ENCODE results near the gene C2orf78. TPM values are rescaled to one million over a fixed set of nuclear protein-coding genes. Genes with fewer than 3 reads are reported as not detected.
A peak's percentile ranks its signal among the peaks of the same experiment; 100 is the strongest.

Gene C2orf78
- total and polyA plus RNA-seq, 2 donors (not counting 3 experiments of a cell fraction or from before 2014, with no cell fraction given): not detected

DNA sequence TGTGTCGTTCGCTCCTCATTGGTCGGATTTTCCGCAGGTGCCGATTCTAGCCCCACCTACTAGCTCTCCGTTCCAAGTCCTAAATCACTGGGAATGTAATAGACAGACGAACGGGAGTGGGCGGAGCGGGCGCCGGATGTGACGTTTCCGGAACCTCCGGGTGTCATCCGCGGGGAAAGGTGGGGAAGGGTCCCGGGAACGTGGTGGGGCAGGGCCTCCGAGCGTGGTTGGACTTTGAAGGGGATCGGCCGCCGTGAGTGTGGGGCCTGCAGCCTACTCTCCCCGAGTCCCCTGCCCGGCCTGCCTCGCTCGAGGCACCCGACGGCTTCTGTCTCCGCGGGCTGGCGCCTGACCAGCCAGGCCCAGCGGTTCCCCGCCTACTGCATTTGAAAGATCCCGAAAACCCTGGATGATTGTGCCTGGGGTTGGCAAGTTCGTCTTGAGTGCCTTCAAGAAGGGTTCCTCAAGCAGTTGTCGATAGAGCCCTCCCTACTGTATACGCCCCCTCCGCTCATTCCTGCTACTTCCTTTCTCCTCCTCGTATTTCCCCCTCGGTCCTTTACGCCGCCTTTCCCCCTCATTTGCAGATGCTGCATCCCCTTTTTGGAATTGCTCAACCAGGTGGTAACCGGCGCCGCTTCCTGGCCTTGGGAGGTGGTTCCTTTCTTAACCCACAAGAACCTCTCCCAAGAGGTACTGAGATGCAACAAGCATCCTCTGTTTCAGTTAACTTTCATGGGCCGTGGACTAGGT is 45.0 kb downstream of the C2orf78 start, which contains the start of gene STAMBP:
STAMBP (plus strand) TSS at position 144 of the 753 bp plus-strand sequence. CDS start 1,896 bp downstream, outside the sequence.
- FAIRE-seq: peak; percentile 95
- TSS peak; percentile 78 for BruUV-seq (replicated peaks)
- POLR2A ChIA-PET: interaction anchor here (0.5 to 0.8 kb wide), 3 partner anchors 291 to 371 kb away, joined by 3 to 5 read pairs (median 3); partner anchors contain the start of gene MTHFD2

DNA sequence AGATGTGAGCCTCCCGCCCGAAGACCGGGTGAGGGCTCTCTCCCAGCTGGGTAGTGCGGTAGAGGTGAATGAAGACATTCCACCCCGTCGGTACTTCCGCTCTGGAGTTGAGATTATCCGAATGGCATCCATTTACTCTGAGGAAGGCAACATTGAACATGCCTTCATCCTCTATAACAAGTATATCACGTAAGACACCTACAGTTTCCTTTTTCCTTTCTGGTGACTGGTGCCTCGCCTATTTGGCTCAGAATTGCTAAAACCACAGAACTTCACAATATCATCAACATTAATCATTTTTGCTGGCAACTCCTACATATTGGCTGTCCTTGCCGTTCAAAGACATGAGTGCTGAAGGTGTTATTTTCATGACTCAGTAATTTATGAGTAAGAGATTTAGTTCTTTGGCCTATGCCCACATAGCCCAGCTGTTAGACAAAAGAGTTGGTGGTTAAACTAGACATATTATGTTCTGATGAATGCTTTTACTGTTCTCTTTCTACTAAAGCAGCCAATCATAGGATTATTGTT is 47.0 kb downstream of the C2orf78 start:
- no peak overlapping the region for H3K27ac ChIP-seq (ENCODE audit: insufficient read depth, low read depth, low read length)
- H3K9me3 ChIP-seq (replicated peaks; ENCODE audit: control insufficient read depth, insufficient read depth, low read length): no peaks in the 10 kb centered on the region
- H3K9ac ChIP-seq (replicated peaks; ENCODE audit: extremely low read depth, insufficient read depth, low read length): no peak overlapping the region
- DNase-seq (ENCODE audit: low read depth, low spot score) (peak; percentile 12), FAIRE-seq (no peak)
- peaks cover 0 to 2% of the 10 kb centered on the region in 2 experiments for H3K36me3 ChIP-seq (ENCODE audit: control insufficient read depth in 2 of 2, extremely low read depth in 1 of 2, insufficient read depth in 2 of 2, low read length in 2 of 2)
- peaks cover 17% of the 10 kb centered on the region for H3K4me1 ChIP-seq (ENCODE audit: control insufficient read depth, extremely low read depth, insufficient read depth, low read length)
- TF ChIP-seq FOS (IDR thresholded peaks at IDR 0.05; ENCODE audit: borderline replicate concordance, insufficient read depth, low read length) (no peak), POLR2A (IDR thresholded peaks at IDR 0.05; ENCODE audit: low read depth, low read length) (no peak), JUN (IDR thresholded peaks at IDR 0.05; ENCODE audit: borderline replicate concordance, insufficient read depth, insufficient read length, low read depth) (no peak), MYC (IDR thresholded peaks at IDR 0.05; ENCODE audit: low read depth, low read length) (no peak), EZH2 (IDR thresholded peaks at IDR 0.05; ENCODE audit: borderline replicate concordance, low read depth, low read length, severe bottlenecking) (no peak), POLR2AphosphoS5 (IDR thresholded peaks at IDR 0.05; ENCODE audit: insufficient read depth, low read depth, low read length) (no peak), GATA2 (IDR thresholded peaks at IDR 0.05; ENCODE audit: insufficient read depth, insufficient read length, low read depth, low read length) (no peak)
- TF ChIP-seq, protein P1, sequence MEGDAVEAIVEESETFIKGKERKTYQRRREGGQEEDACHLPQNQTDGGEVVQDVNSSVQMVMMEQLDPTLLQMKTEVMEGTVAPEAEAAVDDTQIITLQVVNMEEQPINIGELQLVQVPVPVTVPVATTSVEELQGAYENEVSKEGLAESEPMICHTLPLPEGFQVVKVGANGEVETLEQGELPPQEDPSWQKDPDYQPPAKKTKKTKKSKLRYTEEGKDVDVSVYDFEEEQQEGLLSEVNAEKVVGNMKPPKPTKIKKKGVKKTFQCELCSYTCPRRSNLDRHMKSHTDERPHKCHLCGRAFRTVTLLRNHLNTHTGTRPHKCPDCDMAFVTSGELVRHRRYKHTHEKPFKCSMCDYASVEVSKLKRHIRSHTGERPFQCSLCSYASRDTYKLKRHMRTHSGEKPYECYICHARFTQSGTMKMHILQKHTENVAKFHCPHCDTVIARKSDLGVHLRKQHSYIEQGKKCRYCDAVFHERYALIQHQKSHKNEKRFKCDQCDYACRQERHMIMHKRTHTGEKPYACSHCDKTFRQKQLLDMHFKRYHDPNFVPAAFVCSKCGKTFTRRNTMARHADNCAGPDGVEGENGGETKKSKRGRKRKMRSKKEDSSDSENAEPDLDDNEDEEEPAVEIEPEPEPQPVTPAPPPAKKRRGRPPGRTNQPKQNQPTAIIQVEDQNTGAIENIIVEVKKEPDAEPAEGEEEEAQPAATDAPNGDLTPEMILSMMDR (IDR thresholded peaks at IDR 0.05; ENCODE audit: extremely low read depth in 1 of 2, insufficient read depth in 1 of 2, low read depth in 1 of 2, low read length in 2 of 2): no peak
- TF ChIP-seq, protein P2, sequence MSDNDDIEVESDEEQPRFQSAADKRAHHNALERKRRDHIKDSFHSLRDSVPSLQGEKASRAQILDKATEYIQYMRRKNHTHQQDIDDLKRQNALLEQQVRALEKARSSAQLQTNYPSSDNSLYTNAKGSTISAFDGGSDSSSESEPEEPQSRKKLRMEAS (IDR thresholded peaks at IDR 0.05; ENCODE audit: insufficient read depth, insufficient read length): no peak
- CTCF ChIA-PET: no interaction called here
- H3K79me2 ChIP-seq (ENCODE audit: control insufficient read depth, insufficient read depth, low read length): no peaks in the 10 kb centered on the region
- intact Hi-C loops (cut with micrococcal nuclease) (no loop called here), dilution Hi-C loops (cut with MboI; ENCODE audit: extremely low pct_ligation_motif_present, low sequenced_read_pairs) (no loop called here)
- BruUV-seq (replicated peaks): no TSS peak
- peaks cover 0 to under 1% of the 10 kb centered on the region in 2 experiments for H3K27me3 ChIP-seq (ENCODE audit: control insufficient read depth in 2 of 2, insufficient read depth in 2 of 2, low read length in 2 of 2)
- no peak overlapping the region for H3K4me3 ChIP-seq (replicated peaks in 1 of 3; ENCODE audit: insufficient read depth in 1 of 3, low read depth in 1 of 3, low read length in 3 of 3)
- no peaks in the 10 kb centered on the region for H4K20me1 ChIP-seq (replicated peaks; ENCODE audit: control insufficient read depth, extremely low read depth, insufficient read depth, low read length)
- H3K9me1 ChIP-seq (replicated peaks; ENCODE audit: control insufficient read depth, extremely low read depth, insufficient read depth, low read length): no peaks in the 10 kb centered on the region
- POLR2A ChIA-PET: no interaction called here
- no peak overlapping the region for H3K4me2 ChIP-seq (ENCODE audit: insufficient read depth, low read length)
- no peak overlapping the region for H2AFZ ChIP-seq (ENCODE audit: low read depth, low read length)

More for the DNA sequence above, 45.0 kb downstream of the C2orf78 start, which contains the start of gene STAMBP:
- CTCF ChIA-PET: interaction anchor here (0.7 to 5.7 kb wide), 20 partner anchors 9 to 703 kb away, joined by 3 to 180 read pairs (median 4); partner anchors contain the start of genes BOLA3, MOB1A, MTHFD2 and TET3
- Histone ChIP-seq H3K9me3 (replicated peaks; ENCODE audit: control insufficient read depth, insufficient read depth, low read length) (no peaks in the 10 kb centered on the region), H3K27me3 (ENCODE audit: control insufficient read depth in 2 of 2, insufficient read depth in 2 of 2, low read length in 2 of 2) (peaks cover 5 to 6% of the 10 kb centered on the region in 2 experiments), H3K79me2 (ENCODE audit: control insufficient read depth, insufficient read depth, low read length) (no peaks in the 10 kb centered on the region), H3K27ac (ENCODE audit: insufficient read depth, low read depth, low read length) (peak within 1 kb of the TSS; percentile 79), H3K36me3 (ENCODE audit: control insufficient read depth in 2 of 2, extremely low read depth in 1 of 2, insufficient read depth in 2 of 2, low read length in 2 of 2) (no peaks in the 10 kb centered on the region), H3K4me2 (ENCODE audit: insufficient read depth, low read length) (peak within 1 kb of the TSS; percentile 97), H3K9me1 (replicated peaks; ENCODE audit: control insufficient read depth, extremely low read depth, insufficient read depth, low read length) (no peaks in the 10 kb centered on the region), H3K4me3 (replicated peaks in 1 of 3; ENCODE audit: insufficient read depth in 1 of 3, low read depth in 1 of 3, low read length in 3 of 3) (peak within 1 kb of the TSS; percentile 15 to 91 (median 74)), H2AFZ (ENCODE audit: low read depth, low read length) (peak within 1 kb of the TSS; percentile 88), H3K9ac (replicated peaks; ENCODE audit: extremely low read depth, insufficient read depth, low read length) (peak within 1 kb of the TSS; percentile 87), H4K20me1 (replicated peaks; ENCODE audit: control insufficient read depth, extremely low read depth, insufficient read depth, low read length) (no peaks in the 10 kb centered on the region), H3K4me1 (ENCODE audit: control insufficient read depth, extremely low read depth, insufficient read depth, low read length) (peaks cover 17% of the 10 kb centered on the region)
- peak; percentile 96 for DNase-seq (ENCODE audit: low read depth, low spot score)
- TF ChIP-seq POLR2AphosphoS5 (IDR thresholded peaks at IDR 0.05; ENCODE audit: insufficient read depth, low read depth, low read length) (peak; percentile 82), FOS (IDR thresholded peaks at IDR 0.05; ENCODE audit: borderline replicate concordance, insufficient read depth, low read length) (no peak), POLR2A (IDR thresholded peaks at IDR 0.05; ENCODE audit: low read depth, low read length) (peak; percentile 76), EZH2 (IDR thresholded peaks at IDR 0.05; ENCODE audit: borderline replicate concordance, low read depth, low read length, severe bottlenecking) (no peak)
- TF ChIP-seq, protein P2 (IDR thresholded peaks at IDR 0.05; ENCODE audit: insufficient read depth, insufficient read length): no peak
- intact Hi-C loops (cut with micrococcal nuclease) (loop anchor here (1.0 to 10.0 kb wide), 7 partner anchors 23 to 566 kb away; partner anchors contain the start of genes BOLA3, DGUOK and TET3), dilution Hi-C loops (cut with MboI; ENCODE audit: extremely low pct_ligation_motif_present, low sequenced_read_pairs) (no loop called here)
